Measurements from ENCODE around the gene MAP4K5.

Gene MAP4K5

DNA sequence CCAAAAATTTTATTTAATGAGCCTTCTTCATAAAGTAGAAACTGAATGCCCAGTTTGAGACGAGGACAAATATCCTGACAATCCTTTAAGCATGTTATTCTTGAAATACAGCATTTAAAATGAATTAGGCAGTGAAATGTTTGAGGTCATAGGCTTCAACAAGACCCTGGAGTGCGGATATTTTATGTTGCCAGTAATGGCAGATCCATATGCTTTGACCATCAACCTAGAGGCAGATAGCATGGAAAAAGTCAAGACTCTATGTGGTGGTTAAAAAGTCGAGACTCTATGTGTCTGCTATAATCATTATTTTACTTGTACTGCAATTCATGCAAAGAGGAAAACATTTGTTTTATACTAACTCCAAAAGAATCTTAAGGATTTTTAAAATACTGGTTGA is 2.0 kb upstream of the MAP4K5 start (continued):
- no peak for TF ChIP-seq ZNF70 (CRISPR knock-in tag; IDR thresholded peaks at IDR 0.05)
- TF ChIP-seq, protein P1, sequence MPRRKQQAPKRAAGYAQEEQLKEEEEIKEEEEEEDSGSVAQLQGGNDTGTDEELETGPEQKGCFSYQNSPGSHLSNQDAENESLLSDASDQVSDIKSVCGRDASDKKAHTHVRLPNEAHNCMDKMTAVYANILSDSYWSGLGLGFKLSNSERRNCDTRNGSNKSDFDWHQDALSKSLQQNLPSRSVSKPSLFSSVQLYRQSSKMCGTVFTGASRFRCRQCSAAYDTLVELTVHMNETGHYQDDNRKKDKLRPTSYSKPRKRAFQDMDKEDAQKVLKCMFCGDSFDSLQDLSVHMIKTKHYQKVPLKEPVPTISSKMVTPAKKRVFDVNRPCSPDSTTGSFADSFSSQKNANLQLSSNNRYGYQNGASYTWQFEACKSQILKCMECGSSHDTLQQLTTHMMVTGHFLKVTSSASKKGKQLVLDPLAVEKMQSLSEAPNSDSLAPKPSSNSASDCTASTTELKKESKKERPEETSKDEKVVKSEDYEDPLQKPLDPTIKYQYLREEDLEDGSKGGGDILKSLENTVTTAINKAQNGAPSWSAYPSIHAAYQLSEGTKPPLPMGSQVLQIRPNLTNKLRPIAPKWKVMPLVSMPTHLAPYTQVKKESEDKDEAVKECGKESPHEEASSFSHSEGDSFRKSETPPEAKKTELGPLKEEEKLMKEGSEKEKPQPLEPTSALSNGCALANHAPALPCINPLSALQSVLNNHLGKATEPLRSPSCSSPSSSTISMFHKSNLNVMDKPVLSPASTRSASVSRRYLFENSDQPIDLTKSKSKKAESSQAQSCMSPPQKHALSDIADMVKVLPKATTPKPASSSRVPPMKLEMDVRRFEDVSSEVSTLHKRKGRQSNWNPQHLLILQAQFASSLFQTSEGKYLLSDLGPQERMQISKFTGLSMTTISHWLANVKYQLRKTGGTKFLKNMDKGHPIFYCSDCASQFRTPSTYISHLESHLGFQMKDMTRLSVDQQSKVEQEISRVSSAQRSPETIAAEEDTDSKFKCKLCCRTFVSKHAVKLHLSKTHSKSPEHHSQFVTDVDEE (CRISPR knock-in tag; IDR thresholded peaks at IDR 0.05) = no peak
- no peak for TF ChIP-seq ISL1 (CRISPR knock-in tag; IDR thresholded peaks at IDR 0.05)

DNA sequence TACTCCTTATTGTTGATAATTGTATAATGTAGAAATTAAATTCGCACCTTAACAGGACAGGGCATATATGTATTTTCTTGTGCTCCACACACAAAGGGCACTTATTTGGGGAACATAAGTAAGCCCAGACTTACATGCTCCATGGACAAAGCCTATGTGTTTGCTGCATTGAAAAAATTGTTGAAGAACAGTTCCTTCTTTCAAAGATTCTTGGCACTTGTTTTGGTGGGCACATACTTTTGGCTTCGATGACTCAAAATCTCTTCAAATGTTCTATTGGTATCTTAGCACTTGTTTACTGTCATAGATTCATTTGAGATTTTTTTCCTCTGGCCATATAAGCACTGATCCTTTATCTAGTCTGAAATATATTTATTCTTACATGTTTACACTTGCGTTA is 1.4 kb upstream of the MAP4K5 start:
- ATAC-seq = no peak
- no peak for TF ChIP-seq ZNF8 (CRISPR knock-in tag; IDR thresholded peaks at IDR 0.05)

DNA sequence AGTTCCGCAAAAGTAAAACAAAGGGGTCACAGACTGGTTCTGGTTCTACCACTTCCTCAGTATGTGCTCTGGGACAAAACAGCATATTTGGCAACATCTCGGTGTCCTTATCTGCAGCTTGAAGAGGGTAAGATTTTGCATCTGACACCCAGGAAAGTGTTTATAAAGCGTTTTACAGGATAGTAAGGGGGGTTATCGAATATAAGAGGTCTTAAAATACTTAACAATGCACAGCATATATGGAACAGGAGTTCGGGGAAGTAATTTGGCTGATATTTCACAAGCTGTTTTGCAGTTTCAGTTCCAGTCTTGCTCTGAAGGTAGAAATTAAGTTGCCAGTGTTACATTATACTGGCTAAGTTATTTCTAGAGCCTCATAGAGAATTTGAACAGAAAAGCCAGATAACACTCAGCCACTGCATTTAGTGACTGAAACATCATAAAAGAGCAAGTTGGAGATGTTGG is 904 bp upstream of the MAP4K5 start:
- no peak for ATAC-seq
- TF ChIP-seq ESRRG (CRISPR knock-in tag; IDR thresholded peaks at IDR 0.05) (no peak), ISL1 (CRISPR knock-in tag; IDR thresholded peaks at IDR 0.05) (no peak), BACH2 (CRISPR knock-in tag; IDR thresholded peaks at IDR 0.05; ENCODE audit: borderline replicate concordance) (no peak), GLIS3 (CRISPR knock-in tag; IDR thresholded peaks at IDR 0.05) (no peak), ZFP3 (CRISPR knock-in tag; IDR thresholded peaks at IDR 0.05) (no peak), ZFP30 (CRISPR knock-in tag; IDR thresholded peaks at IDR 0.05) (no peak), ZNF70 (CRISPR knock-in tag; IDR thresholded peaks at IDR 0.05) (no peak), OSR1 (CRISPR knock-in tag; IDR thresholded peaks at IDR 0.05) (no peak), CSDC2 (CRISPR knock-in tag; IDR thresholded peaks at IDR 0.05) (no peak), PPARA (CRISPR knock-in tag; IDR thresholded peaks at IDR 0.05; ENCODE audit: borderline replicate concordance) (no peak), ZNF565 (CRISPR knock-in tag; conservative IDR thresholded peaks at IDR 0.05; ENCODE audit: low read depth) (no peak)
- TF ChIP-seq, protein P2, sequence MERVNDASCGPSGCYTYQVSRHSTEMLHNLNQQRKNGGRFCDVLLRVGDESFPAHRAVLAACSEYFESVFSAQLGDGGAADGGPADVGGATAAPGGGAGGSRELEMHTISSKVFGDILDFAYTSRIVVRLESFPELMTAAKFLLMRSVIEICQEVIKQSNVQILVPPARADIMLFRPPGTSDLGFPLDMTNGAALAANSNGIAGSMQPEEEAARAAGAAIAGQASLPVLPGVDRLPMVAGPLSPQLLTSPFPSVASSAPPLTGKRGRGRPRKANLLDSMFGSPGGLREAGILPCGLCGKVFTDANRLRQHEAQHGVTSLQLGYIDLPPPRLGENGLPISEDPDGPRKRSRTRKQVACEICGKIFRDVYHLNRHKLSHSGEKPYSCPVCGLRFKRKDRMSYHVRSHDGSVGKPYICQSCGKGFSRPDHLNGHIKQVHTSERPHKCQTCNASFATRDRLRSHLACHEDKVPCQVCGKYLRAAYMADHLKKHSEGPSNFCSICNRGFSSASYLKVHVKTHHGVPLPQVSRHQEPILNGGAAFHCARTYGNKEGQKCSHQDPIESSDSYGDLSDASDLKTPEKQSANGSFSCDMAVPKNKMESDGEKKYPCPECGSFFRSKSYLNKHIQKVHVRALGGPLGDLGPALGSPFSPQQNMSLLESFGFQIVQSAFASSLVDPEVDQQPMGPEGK (CRISPR knock-in tag; IDR thresholded peaks at IDR 0.05; ENCODE audit: borderline replicate concordance) = no peak
- TF ChIP-seq, protein P3, sequence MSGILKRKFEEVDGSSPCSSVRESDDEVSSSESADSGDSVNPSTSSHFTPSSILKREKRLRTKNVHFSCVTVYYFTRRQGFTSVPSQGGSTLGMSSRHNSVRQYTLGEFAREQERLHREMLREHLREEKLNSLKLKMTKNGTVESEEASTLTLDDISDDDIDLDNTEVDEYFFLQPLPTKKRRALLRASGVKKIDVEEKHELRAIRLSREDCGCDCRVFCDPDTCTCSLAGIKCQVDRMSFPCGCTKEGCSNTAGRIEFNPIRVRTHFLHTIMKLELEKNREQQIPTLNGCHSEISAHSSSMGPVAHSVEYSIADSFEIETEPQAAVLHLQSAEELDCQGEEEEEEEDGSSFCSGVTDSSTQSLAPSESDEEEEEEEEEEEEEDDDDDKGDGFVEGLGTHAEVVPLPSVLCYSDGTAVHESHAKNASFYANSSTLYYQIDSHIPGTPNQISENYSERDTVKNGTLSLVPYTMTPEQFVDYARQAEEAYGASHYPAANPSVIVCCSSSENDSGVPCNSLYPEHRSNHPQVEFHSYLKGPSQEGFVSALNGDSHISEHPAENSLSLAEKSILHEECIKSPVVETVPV (CRISPR knock-in tag; IDR thresholded peaks at IDR 0.05) = no peak
- TF ChIP-seq, protein P4, sequence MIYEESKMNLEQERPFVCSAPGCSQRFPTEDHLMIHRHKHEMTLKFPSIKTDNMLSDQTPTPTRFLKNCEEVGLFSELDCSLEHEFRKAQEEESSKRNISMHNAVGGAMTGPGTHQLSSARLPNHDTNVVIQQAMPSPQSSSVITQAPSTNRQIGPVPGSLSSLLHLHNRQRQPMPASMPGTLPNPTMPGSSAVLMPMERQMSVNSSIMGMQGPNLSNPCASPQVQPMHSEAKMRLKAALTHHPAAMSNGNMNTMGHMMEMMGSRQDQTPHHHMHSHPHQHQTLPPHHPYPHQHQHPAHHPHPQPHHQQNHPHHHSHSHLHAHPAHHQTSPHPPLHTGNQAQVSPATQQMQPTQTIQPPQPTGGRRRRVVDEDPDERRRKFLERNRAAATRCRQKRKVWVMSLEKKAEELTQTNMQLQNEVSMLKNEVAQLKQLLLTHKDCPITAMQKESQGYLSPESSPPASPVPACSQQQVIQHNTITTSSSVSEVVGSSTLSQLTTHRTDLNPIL (CRISPR knock-in tag; IDR thresholded peaks at IDR 0.05; ENCODE audit: low read depth) = no peak

DNA sequence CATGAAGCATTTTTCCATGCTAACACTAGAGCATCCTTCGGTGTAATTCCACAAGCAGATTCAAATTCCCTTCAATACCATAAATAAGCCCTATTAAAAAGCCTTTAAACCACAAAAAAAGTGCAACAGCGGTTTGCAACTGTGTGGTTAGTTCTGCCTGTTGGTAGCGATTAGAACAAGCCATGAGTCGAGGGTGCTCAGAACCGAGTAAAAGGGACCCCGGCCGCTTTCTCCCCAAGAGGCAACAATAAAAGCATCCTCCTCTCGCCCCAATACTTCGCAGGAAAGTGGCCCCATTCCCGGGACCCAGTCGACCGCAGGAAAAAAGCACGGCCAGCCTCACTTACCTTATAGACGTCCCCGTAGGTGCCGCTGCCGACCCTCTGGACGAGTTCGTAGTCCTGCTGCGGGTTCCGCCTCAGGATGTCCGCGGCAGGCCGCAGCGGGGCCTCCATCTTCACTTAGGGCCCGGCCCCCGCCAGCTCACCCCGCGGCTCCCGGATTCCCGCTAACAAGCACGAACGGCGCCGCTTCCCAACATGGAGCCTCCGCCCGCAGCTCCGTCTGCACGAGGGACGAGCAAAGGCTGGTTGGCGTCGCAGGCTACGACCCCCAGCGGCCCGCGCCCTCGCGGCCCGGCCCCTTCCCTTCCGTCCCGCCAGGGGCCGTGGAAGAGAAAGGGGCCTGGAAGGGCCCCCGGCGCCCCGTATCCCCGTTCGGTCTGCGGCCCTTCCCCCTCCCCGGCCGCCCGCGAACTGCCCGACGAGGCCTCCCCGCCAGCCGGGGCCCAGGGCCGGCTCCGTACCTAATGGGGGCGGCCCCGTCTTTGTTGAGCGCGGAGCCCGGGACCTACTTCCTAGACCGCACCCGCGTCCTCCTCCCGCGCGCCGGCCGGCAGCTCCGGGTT is 521 bp downstream of the MAP4K5 start:
- ATAC-seq = peak; percentile 39
- TF ChIP-seq, protein P5, sequence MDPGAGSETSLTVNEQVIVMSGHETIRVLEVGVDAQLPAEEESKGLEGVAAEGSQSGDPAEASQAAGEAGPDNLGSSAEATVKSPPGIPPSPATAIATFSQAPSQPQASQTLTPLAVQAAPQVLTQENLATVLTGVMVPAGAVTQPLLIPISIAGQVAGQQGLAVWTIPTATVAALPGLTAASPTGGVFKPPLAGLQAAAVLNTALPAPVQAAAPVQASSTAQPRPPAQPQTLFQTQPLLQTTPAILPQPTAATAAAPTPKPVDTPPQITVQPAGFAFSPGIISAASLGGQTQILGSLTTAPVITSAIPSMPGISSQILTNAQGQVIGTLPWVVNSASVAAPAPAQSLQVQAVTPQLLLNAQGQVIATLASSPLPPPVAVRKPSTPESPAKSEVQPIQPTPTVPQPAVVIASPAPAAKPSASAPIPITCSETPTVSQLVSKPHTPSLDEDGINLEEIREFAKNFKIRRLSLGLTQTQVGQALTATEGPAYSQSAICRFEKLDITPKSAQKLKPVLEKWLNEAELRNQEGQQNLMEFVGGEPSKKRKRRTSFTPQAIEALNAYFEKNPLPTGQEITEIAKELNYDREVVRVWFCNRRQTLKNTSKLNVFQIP (CRISPR knock-in tag; IDR thresholded peaks at IDR 0.05; ENCODE audit: borderline replicate concordance, low read depth) = no peak
- TF ChIP-seq, protein P1 (CRISPR knock-in tag; IDR thresholded peaks at IDR 0.05) = no peak
